ENCODE data around the gene RABGAP1. TPM values are rescaled to one million over a fixed set of nuclear protein-coding genes. Genes with fewer than 3 reads are reported as not detected.

The RABGAP1 gene
- polyA plus RNA-seq, 1 of the 3 experiments (the other 2 are of a cell fraction), result 20.2 TPM

DNA sequence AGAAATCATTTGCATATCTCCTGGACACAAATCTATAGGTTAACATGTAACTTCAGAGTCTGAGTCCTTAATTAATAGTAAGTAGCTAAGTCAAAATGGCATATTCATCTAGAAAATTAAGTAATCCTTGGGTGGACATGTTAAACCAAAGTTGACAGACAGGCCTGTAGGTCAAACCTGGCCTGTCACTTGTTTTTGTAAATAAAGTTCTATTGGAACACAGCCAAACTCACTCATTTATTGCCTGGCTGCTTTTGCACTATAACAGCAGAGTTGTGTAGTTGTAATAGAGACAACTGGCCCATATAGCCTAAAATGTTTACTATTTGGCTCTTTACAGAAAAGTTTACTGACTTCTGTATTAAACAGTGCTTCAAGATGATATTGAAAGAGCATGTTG, 68.1 kb downstream of the RABGAP1 start (continued):
- TF ChIP-seq, protein P1, sequence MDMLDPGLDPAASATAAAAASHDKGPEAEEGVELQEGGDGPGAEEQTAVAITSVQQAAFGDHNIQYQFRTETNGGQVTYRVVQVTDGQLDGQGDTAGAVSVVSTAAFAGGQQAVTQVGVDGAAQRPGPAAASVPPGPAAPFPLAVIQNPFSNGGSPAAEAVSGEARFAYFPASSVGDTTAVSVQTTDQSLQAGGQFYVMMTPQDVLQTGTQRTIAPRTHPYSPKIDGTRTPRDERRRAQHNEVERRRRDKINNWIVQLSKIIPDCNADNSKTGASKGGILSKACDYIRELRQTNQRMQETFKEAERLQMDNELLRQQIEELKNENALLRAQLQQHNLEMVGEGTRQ (IDR thresholded peaks at IDR 0.05; ENCODE audit: borderline replicate concordance, low read depth, low read length), result no peak

DNA sequence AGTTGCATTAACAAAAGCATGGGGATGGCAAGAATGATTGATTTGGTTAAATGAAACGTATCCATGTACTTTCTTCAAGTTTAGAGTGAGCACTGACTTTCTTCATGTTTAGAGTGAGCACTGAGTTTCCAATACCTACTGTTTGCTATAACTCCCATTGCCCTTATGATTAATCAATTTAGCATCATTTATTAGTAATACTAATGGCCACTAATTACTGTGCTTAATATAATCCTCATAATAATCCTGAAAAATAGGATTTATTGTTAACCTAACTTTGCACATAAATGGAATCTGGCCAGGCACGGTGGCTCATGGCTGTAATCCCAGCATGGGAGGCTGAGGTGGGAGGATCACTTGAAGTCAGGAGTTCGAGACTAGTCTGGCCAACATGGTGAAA, 70.6 kb downstream of the RABGAP1 start:
- H2AFZ ChIP-seq (ENCODE audit: low read depth), result no peak overlapping the region
- peaks cover 5% of the 10 kb centered on the region for H3F3A ChIP-seq (replicated peaks; ENCODE audit: insufficient read depth)
- H3K4me1 ChIP-seq (ENCODE audit: control insufficient read depth in 1 of 2, insufficient read depth in 2 of 2, low read depth in 1 of 2, low read length in 1 of 2), result no peaks in the 10 kb centered on the region
- no peaks in the 10 kb centered on the region for H3K9me2 ChIP-seq
- H3K9me3 ChIP-seq, result no peaks in the 10 kb centered on the region
- peaks cover 39 to 66% of the 10 kb centered on the region in 2 experiments for H3K36me3 ChIP-seq (replicated peaks in 1 of 2; ENCODE audit: control insufficient read depth in 1 of 2, insufficient read depth in 2 of 2, low read length in 1 of 2)
- POLR2A ChIA-PET, result no interaction called here
- no peaks in the 10 kb centered on the region for H3K79me2 ChIP-seq (ENCODE audit: insufficient read depth)
- no peak overlapping the region for H3K9ac ChIP-seq
- H3K4me3 ChIP-seq (ENCODE audit: low read depth in 2 of 2, low read length in 1 of 2), result no peak overlapping the region
- CTCF ChIA-PET, result interaction anchor here (0.7 to 2.3 kb wide), 2 partner anchors 50 to 338 kb away, joined by 3 to 6 read pairs; no protein-coding TSS in a partner anchor
- no peak overlapping the region for H3K4me2 ChIP-seq
- no peaks in the 10 kb centered on the region for H3K27me3 ChIP-seq (ENCODE audit: insufficient read depth)
- no peaks in the 10 kb centered on the region for H4K20me1 ChIP-seq (ENCODE audit: insufficient read depth)
- DNase-seq, result no peak
- WGBS (ENCODE audit: low lambda C conversion rate), result 98% methylated on average over 3 of the region's 3 CpGs
- TF ChIP-seq FOXM1 (IDR thresholded peaks at IDR 0.05; ENCODE audit: low read depth) (no peak), CHD2 (IDR thresholded peaks at IDR 0.05; ENCODE audit: low read length, partially characterized antibody) (no peak)
- no peak overlapping the region for H3K27ac ChIP-seq (ENCODE audit: low read depth in 2 of 2, low read length in 1 of 2)

DNA sequence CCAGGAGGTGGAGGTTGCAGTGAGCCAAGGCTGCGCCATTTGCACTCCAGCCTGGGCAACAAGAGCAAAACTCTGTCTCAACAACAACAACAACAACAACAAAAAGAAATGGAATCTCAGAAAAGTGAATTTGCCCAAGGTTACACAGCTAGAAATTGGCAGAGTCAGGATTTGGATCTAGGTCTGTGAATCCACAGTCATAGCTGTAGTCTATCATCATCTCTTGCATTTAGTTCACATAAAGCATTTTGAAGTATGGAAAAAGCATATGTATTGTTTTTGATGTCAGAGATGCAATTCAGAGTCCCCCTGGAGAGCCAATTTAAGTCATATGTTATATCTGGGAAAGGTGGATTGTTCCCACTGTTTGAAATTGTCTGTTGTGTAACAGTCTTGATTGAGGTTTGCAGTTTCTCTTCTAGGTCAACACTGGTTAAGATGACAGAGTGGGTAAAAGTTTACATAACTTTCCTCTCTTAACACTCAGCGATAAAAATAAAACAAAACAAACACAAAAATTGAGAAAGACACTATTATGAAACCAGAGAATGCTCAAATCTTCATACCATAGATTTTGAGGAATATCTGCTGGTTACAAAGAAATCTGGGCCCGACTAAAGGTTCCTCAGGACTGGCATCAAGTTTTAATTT, 71.2 kb downstream of the RABGAP1 start:
- Histone ChIP-seq H3K4me2 (no peak overlapping the region), H4K20me1 (ENCODE audit: insufficient read depth) (no peaks in the 10 kb centered on the region), H2AFZ (ENCODE audit: low read depth) (no peak overlapping the region), H3K9me3 (no peaks in the 10 kb centered on the region), H3K79me2 (ENCODE audit: insufficient read depth) (no peaks in the 10 kb centered on the region), H3K27me3 (ENCODE audit: insufficient read depth) (no peaks in the 10 kb centered on the region), H3F3A (replicated peaks; ENCODE audit: insufficient read depth) (peaks cover 5% of the 10 kb centered on the region), H3K9me2 (no peaks in the 10 kb centered on the region), H3K4me1 (ENCODE audit: control insufficient read depth in 1 of 2, insufficient read depth in 2 of 2, low read depth in 1 of 2, low read length in 1 of 2) (no peaks in the 10 kb centered on the region; a peak in 1 of 4 replicates), H3K36me3 (replicated peaks in 1 of 2; ENCODE audit: control insufficient read depth in 1 of 2, insufficient read depth in 2 of 2, low read length in 1 of 2) (peaks cover 45 to 70% of the 10 kb centered on the region in 2 experiments), H3K9ac (no peak overlapping the region), H3K27ac (ENCODE audit: low read depth in 2 of 2, low read length in 1 of 2) (no peak overlapping the region), H3K4me3 (ENCODE audit: low read depth in 2 of 2, low read length in 1 of 2) (no peak overlapping the region)
- TF ChIP-seq RFX5 (IDR thresholded peaks at IDR 0.05; ENCODE audit: low read length), result no peak
- no peak for TF ChIP-seq EZH2phosphoT487 (IDR thresholded peaks at IDR 0.05; ENCODE audit: borderline replicate concordance, low read depth)
- no peak for TF ChIP-seq NFIC (IDR thresholded peaks at IDR 0.05; ENCODE audit: borderline replicate concordance)
- no peak for TF ChIP-seq SMC3 (IDR thresholded peaks at IDR 0.05; ENCODE audit: low read depth, low read length)
- TF ChIP-seq, protein P2, sequence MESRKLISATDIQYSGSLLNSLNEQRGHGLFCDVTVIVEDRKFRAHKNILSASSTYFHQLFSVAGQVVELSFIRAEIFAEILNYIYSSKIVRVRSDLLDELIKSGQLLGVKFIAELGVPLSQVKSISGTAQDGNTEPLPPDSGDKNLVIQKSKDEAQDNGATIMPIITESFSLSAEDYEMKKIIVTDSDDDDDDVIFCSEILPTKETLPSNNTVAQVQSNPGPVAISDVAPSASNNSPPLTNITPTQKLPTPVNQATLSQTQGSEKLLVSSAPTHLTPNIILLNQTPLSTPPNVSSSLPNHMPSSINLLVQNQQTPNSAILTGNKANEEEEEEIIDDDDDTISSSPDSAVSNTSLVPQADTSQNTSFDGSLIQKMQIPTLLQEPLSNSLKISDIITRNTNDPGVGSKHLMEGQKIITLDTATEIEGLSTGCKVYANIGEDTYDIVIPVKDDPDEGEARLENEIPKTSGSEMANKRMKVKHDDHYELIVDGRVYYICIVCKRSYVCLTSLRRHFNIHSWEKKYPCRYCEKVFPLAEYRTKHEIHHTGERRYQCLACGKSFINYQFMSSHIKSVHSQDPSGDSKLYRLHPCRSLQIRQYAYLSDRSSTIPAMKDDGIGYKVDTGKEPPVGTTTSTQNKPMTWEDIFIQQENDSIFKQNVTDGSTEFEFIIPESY (IDR thresholded peaks at IDR 0.05; ENCODE audit: borderline replicate concordance, low read depth), result no peak
- no peak for TF ChIP-seq RXRA (IDR thresholded peaks at IDR 0.05; ENCODE audit: borderline replicate concordance, low read depth)
- TF ChIP-seq, protein P1 (IDR thresholded peaks at IDR 0.05; ENCODE audit: borderline replicate concordance, low read depth, low read length), result no peak
- TF ChIP-seq, protein P3, sequence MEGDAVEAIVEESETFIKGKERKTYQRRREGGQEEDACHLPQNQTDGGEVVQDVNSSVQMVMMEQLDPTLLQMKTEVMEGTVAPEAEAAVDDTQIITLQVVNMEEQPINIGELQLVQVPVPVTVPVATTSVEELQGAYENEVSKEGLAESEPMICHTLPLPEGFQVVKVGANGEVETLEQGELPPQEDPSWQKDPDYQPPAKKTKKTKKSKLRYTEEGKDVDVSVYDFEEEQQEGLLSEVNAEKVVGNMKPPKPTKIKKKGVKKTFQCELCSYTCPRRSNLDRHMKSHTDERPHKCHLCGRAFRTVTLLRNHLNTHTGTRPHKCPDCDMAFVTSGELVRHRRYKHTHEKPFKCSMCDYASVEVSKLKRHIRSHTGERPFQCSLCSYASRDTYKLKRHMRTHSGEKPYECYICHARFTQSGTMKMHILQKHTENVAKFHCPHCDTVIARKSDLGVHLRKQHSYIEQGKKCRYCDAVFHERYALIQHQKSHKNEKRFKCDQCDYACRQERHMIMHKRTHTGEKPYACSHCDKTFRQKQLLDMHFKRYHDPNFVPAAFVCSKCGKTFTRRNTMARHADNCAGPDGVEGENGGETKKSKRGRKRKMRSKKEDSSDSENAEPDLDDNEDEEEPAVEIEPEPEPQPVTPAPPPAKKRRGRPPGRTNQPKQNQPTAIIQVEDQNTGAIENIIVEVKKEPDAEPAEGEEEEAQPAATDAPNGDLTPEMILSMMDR (IDR thresholded peaks at IDR 0.05), result no peak
- no peak for TF ChIP-seq FOXM1 (IDR thresholded peaks at IDR 0.05; ENCODE audit: low read depth)
- no peak for TF ChIP-seq RCOR1 (IDR thresholded peaks at IDR 0.05; ENCODE audit: low read length)
- no peak for TF ChIP-seq NRF1 (IDR thresholded peaks at IDR 0.05; ENCODE audit: low read depth, low read length)
- TF ChIP-seq, protein P4, sequence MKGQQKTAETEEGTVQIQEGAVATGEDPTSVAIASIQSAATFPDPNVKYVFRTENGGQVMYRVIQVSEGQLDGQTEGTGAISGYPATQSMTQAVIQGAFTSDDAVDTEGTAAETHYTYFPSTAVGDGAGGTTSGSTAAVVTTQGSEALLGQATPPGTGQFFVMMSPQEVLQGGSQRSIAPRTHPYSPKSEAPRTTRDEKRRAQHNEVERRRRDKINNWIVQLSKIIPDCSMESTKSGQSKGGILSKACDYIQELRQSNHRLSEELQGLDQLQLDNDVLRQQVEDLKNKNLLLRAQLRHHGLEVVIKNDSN (IDR thresholded peaks at IDR 0.05; ENCODE audit: borderline replicate concordance, low read depth), result no peak
- TF ChIP-seq, protein P5, sequence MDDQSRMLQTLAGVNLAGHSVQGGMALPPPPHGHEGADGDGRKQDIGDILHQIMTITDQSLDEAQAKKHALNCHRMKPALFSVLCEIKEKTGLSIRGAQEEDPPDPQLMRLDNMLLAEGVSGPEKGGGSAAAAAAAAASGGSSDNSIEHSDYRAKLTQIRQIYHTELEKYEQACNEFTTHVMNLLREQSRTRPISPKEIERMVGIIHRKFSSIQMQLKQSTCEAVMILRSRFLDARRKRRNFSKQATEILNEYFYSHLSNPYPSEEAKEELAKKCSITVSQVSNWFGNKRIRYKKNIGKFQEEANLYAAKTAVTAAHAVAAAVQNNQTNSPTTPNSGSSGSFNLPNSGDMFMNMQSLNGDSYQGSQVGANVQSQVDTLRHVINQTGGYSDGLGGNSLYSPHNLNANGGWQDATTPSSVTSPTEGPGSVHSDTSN (IDR thresholded peaks at IDR 0.05), result no peak
- TF ChIP-seq MXI1 (IDR thresholded peaks at IDR 0.05; ENCODE audit: low read depth, low read length), result no peak
- no peak for TF ChIP-seq POLR2AphosphoS5 (IDR thresholded peaks at IDR 0.05; ENCODE audit: low read depth, low read length)
- no peak for DNase-seq
- ChIA-PET POLR2A (no interaction called here), CTCF (interaction anchor here (0.7 to 2.3 kb wide), 2 partner anchors 50 to 338 kb away, joined by 3 to 6 read pairs; no protein-coding TSS in a partner anchor)
- 87% methylated on average over 3 of the region's 3 CpGs for WGBS (ENCODE audit: low lambda C conversion rate)
